IMR-90 (cell line): ENCODE results near the gene SCYGR1. TPM values are rescaled to one million over a fixed set of nuclear protein-coding genes. Genes with fewer than 3 reads are reported as not detected.

Source experiments
- ATAC-seq: fragments of 200-7000 bp; cut with Tn5 transposase; 2 replicates; pipeline ENCODE4 v1.9.1; 2020; ENCODE audit warnings: low read depth, mild to moderate bottlenecking, moderate library complexity
- BruUV-seq: library from RNA; stranded (reverse); fragments of 400-500 nt; replicated peaks from 2 replicates; lab custom pipeline; 2021; lab: Mats Ljungman, UMichigan
- CTCF ChIA-PET: fragments of 300-600 bp; formaldehyde crosslinking; extraction: SDS; loops from one replicate; lab custom pipeline; 2021; ENCODE audit warnings: antibody characterized with exemption; lab: Yijun Ruan, JAX
- POLR2A ChIA-PET: fragments of 300-600 bp; sonication (Branson Sonifier 250); formaldehyde crosslinking; loops from one replicate; lab custom pipeline; 2022; ENCODE audit warnings: antibody characterized with exemption; ENCODE audit not compliant: unreplicated experiment; lab: Charles Lee
- DNase-seq: peaks from one replicate; pipeline ENCODE4 v3.0.0; 2013
- H2AFZ ChIP-seq: replicated peaks from 2 replicates; pipeline ENCODE3; 2013; ENCODE audit warnings: low read length, mild to moderate bottlenecking; ENCODE audit not compliant: poor library complexity
- H2AK5ac ChIP-seq: 2 replicates; pipeline ENCODE4 v1.6.1; 2013; ENCODE audit warnings: low read depth, low read length, inconsistent platforms
- H2AK9ac ChIP-seq: replicated peaks from 2 replicates; pipeline ENCODE3; 2013; ENCODE audit warnings: mild to moderate bottlenecking, low read depth, low read length, moderate library complexity; ENCODE audit not compliant: poor library complexity
- H2BK120ac ChIP-seq: 2 replicates; pipeline ENCODE4 v1.6.1; 2013; ENCODE audit warnings: low read depth, low read length, inconsistent platforms
- H2BK15ac ChIP-seq: 3 replicates; pipeline ENCODE4 v1.6.1; 2013; ENCODE audit warnings: low read depth, low read length, inconsistent platforms
- H2BK20ac ChIP-seq: 2 replicates; pipeline ENCODE4 v1.6.1; 2013; ENCODE audit warnings: low read depth, mild to moderate bottlenecking, inconsistent platforms, low read length, moderate library complexity
- H2BK5ac ChIP-seq: 2 replicates; pipeline ENCODE4 v1.6.1; 2013; ENCODE audit warnings: mild to moderate bottlenecking, low read depth, low read length, inconsistent platforms; ENCODE audit not compliant: poor library complexity, severe bottlenecking
- H3K14ac ChIP-seq: replicated peaks from 2 replicates; pipeline ENCODE4 v1.6.1; 2013; ENCODE audit warnings: low read depth, low read length, inconsistent platforms
- H3K18ac ChIP-seq: 2 replicates; pipeline ENCODE4 v1.6.1; 2013; ENCODE audit warnings: low read depth, low read length, control low read depth
- H3K23ac ChIP-seq: 2 replicates; pipeline ENCODE4 v1.6.1; 2013; ENCODE audit warnings: low read depth, low read length, inconsistent platforms
- H3K27ac ChIP-seq: 2 replicates; pipeline ENCODE4 v1.5.1; 2013; ENCODE audit warnings: mild to moderate bottlenecking, control low read depth, low read length; ENCODE audit not compliant: insufficient read depth
- H3K27me3 ChIP-seq: 2 replicates; pipeline ENCODE4 v1.6.1; 2013; ENCODE audit warnings: low read length; ENCODE audit not compliant: control insufficient read depth, insufficient read depth
- H3K36me3 ChIP-seq: 2 replicates; pipeline ENCODE4 v1.6.1; 2013; ENCODE audit warnings: low read length, mixed read lengths; ENCODE audit not compliant: control insufficient read depth, insufficient read depth
- H3K4ac ChIP-seq: 2 replicates; pipeline ENCODE4 v1.6.1; 2013; ENCODE audit warnings: low read depth, low read length, inconsistent platforms
- H3K4me1 ChIP-seq: 2 replicates; pipeline ENCODE4 v1.6.1; 2013; ENCODE audit warnings: low read length, mixed read lengths; ENCODE audit not compliant: control insufficient read depth, insufficient read depth
- H3K4me2 ChIP-seq: 2 replicates; pipeline ENCODE4 v1.6.1; 2013; ENCODE audit warnings: low read depth, mild to moderate bottlenecking, control low read depth, low read length, moderate library complexity
- H3K4me3 ChIP-seq: 2 replicates; pipeline ENCODE4 v1.5.1; 2013; ENCODE audit warnings: low read depth, mild to moderate bottlenecking, control low read depth, low read length, moderate library complexity; ENCODE audit not compliant: insufficient read depth
- H3K56ac ChIP-seq: 2 replicates; pipeline ENCODE4 v1.6.1; 2013; ENCODE audit warnings: low read length, inconsistent platforms; ENCODE audit not compliant: insufficient read depth; ENCODE audit errors: extremely low read depth
- H3K79me1 ChIP-seq, 2 experiments: 2 replicates each; pipeline ENCODE4 v1.6.1; 2013; ENCODE audit warnings: low read length in 2 of 2, inconsistent platforms in 1 of 2, low read depth in 1 of 2
- H3K9ac ChIP-seq: 2 replicates; pipeline ENCODE4 v1.6.1; 2013; ENCODE audit warnings: low read depth, low read length, control low read depth
- H3K9me1 ChIP-seq: 2 replicates; pipeline ENCODE4 v1.6.1; 2013; ENCODE audit warnings: low read length, inconsistent platforms; ENCODE audit not compliant: insufficient read depth
- H3K9me3 ChIP-seq: 2 replicates; pipeline ENCODE4 v1.6.1; 2013; ENCODE audit warnings: low read length; ENCODE audit not compliant: control insufficient read depth, insufficient read depth
- H4K20me1 ChIP-seq: 2 replicates; pipeline ENCODE4 v1.6.1; 2013; ENCODE audit warnings: low read length, inconsistent platforms; ENCODE audit not compliant: insufficient read depth
- H4K5ac ChIP-seq: 2 replicates; pipeline ENCODE4 v1.6.1; 2013; ENCODE audit warnings: mild to moderate bottlenecking, low read depth, low read length, control low read depth
- H4K8ac ChIP-seq, 2 experiments: 2 replicates each; pipeline ENCODE4 v1.6.1; 2013; ENCODE audit warnings: low read depth in 2 of 2, low read length in 2 of 2, control low read depth in 1 of 2, inconsistent platforms in 1 of 2
- H4K91ac ChIP-seq: 2 replicates; pipeline ENCODE4 v1.6.1; 2013; ENCODE audit warnings: low read depth, low read length, inconsistent platforms; ENCODE audit not compliant: insufficient read depth
- MAFK ChIP-seq: IDR thresholded peaks from 2 replicates; pipeline ENCODE4 v1.6.1; 2012; ENCODE audit warnings: low read depth, low read length, improper control_type of control experiment
- MAZ ChIP-seq: IDR thresholded peaks from 2 replicates; pipeline ENCODE4 v1.6.1; 2012; ENCODE audit warnings: low read depth, mild to moderate bottlenecking, low read length, improper control_type of control experiment, moderate library complexity, borderline replicate concordance
- POLR2A ChIP-seq: IDR thresholded peaks from 2 replicates; pipeline ENCODE4 v1.6.1; 2012; ENCODE audit warnings: mild to moderate bottlenecking, low read depth, low read length
- WGBS, 2 experiments: methylation state at CpG; one replicate each; pipeline versions ENCODE4 v1.1.5 to v1.1.7; 2013; ENCODE audit warnings: missing lambda C conversion rate in 2 of 2; ENCODE audit not compliant: insufficient read length in 1 of 2; ENCODE audit errors: extremely low coverage in 2 of 2; 5-methylcytosine and 5-hydroxymethylcytosine counted together
- dilution Hi-C: fragments of 300-500 bp; cut with HindIII; formaldehyde crosslinking; loops from one replicate; pipeline ENCODE4 v1.14.3; 2018; ENCODE audit warnings: low sequenced_read_pairs; ENCODE audit not compliant: unreplicated experiment
- in situ Hi-C: fragments of 300-500 bp; cut with MboI; formaldehyde crosslinking; loops from 3 replicates; pipeline ENCODE4 v1.14.3; 2019; ENCODE audit warnings: low sequenced_read_pairs, inconsistent platforms, mixed read lengths
- intact Hi-C: fragments of 100-400 bp; cut with micrococcal nuclease; formaldehyde crosslinking; loops from 2 replicates; pipeline ENCODE4 v1.10.0; 2022
- polyA plus RNA-seq, 3 experiments: library from polyadenylated mRNA; depleted of rRNA; stranded (reverse); fragments of >200 nt; gene quantifications; 2 replicates each; pipeline ENCODE4 v1.2.3, GENCODE V29; 2012; ENCODE audit warnings: low replicate concordance in 1 of 3
- total RNA-seq: library from RNA; depleted of rRNA; stranded (reverse); fragments of >200 nt; gene quantifications from 2 replicates; pipeline ENCODE4 v1.2.3, GENCODE V29; 2012

SCYGR1 gene
- total and polyA plus RNA-seq, 2 of the 4 experiments (the other 2 are of a cell fraction): not detected

DNA sequence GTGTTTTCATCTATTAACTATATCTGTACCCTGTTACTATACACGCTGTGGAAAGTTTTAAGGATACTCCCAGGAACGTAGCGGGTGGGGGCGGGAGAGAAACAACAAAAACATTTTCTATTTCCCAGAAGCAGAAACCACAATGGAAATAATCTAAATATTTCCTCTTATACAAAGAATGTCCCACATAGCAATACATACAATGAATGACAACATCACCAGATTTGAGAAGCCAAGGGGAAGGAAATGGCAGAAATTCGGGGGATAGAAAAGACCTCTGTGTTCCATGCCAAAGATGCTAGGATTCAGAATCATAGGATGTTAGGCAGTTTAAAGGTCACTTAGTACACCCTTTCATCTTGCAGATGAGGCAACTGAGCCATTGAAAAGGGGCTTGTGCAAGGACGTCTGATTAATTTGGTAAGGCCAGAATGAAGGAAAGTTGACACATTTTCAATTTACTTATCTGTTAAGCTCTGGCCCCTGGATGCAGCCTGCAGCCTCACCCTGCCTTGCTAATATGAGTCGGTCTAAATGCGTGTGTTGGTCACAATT is 41.1 kb upstream of the SCYGR1 start:
- dilution Hi-C loops: no loop called here
- no TSS peak for BruUV-seq
- POLR2A ChIA-PET: no interaction called here

More for the DNA sequence above, 41.1 kb upstream of the SCYGR1 start:
- Histone ChIP-seq H3K56ac (no peak overlapping the region), H3K4me2 (no peak overlapping the region), H2AFZ (no peak overlapping the region), H2BK20ac (no peak overlapping the region), H3K36me3 (no peaks in the 10 kb centered on the region), H3K79me1 (no peaks in the 10 kb centered on the region), H3K27me3 (no peaks in the 10 kb centered on the region; the same call in 1 of the 2 replicates), H2BK15ac (no peak overlapping the region), H3K27ac (no peak overlapping the region), H3K18ac (no peak overlapping the region), H4K8ac (no peak overlapping the region), H3K23ac (no peak overlapping the region), H3K9me1 (no peaks in the 10 kb centered on the region), H3K4me1 (no peaks in the 10 kb centered on the region), H3K9me3 (peaks cover 4% of the 10 kb centered on the region), H3K14ac (no peak overlapping the region), H3K4me3 (no peak overlapping the region), H4K20me1 (no peaks in the 10 kb centered on the region), H2BK120ac (no peak overlapping the region), H3K4ac (no peak overlapping the region), H2AK5ac (no peak overlapping the region), H2AK9ac (no peak overlapping the region), H4K91ac (no peak overlapping the region), H2BK5ac (no peak overlapping the region), H4K5ac (no peak overlapping the region), H3K9ac (no peak overlapping the region)
- WGBS, 2 experiments: no CpG with 5 or more reads among the region's 8 CpGs
- DNase-seq (no peak), ATAC-seq (no peak)
- intact Hi-C loops (no loop called here), in situ Hi-C loops (no loop called here)
- TF ChIP-seq MAFK: no peak
- no peak for TF ChIP-seq MAZ
- no peak for TF ChIP-seq POLR2A
- CTCF ChIA-PET: interaction anchor here (0.5 to 1.0 kb wide), 2 partner anchors 13 to 224 kb away, joined by 3 read pairs; no protein-coding TSS in a partner anchor
